ENCODE results near the gene NLRC4.
"Not testable (repeated sequence)": the region's sequence is repeated elsewhere in the genome, so short reads cannot be mapped to it uniquely, and the experiment has no call there.

NLRC4 gene, protein sequence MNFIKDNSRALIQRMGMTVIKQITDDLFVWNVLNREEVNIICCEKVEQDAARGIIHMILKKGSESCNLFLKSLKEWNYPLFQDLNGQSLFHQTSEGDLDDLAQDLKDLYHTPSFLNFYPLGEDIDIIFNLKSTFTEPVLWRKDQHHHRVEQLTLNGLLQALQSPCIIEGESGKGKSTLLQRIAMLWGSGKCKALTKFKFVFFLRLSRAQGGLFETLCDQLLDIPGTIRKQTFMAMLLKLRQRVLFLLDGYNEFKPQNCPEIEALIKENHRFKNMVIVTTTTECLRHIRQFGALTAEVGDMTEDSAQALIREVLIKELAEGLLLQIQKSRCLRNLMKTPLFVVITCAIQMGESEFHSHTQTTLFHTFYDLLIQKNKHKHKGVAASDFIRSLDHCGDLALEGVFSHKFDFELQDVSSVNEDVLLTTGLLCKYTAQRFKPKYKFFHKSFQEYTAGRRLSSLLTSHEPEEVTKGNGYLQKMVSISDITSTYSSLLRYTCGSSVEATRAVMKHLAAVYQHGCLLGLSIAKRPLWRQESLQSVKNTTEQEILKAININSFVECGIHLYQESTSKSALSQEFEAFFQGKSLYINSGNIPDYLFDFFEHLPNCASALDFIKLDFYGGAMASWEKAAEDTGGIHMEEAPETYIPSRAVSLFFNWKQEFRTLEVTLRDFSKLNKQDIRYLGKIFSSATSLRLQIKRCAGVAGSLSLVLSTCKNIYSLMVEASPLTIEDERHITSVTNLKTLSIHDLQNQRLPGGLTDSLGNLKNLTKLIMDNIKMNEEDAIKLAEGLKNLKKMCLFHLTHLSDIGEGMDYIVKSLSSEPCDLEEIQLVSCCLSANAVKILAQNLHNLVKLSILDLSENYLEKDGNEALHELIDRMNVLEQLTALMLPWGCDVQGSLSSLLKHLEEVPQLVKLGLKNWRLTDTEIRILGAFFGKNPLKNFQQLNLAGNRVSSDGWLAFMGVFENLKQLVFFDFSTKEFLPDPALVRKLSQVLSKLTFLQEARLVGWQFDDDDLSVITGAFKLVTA

DNA sequence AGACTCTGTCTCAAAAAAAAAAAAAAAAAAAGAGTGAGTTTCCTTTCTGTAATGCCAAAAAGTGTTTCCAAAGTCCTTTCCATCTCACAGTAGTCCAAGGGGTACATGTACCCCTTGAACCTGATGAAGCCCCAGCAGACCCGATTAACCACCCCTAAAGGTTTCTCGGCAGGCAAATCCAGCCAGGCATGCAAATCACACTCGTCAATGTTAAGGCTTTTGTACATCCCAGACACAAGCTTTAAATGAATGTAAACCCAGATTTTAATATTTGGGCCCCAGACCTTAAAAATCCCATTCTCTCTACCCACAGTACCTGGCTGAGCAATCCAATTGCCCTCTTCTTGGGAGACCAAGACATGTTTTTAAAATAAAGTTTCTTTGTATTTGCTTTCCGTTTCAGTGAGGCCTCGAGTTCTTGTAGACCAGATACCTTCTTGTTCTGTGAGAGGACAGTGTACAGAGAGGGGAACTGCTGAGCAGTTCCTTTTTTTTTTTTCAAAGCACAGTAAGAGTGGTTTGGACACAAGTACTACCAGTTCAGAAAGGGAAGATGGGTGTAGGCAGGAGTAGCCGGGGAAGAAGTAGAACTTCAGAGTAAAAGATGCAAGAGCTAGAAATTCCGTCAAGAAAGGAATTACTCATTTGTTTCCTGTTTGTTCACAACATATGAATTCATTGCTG, at the start of gene NLRC4:
NLRC4 (minus strand) TSS at position 465 of the 684 bp plus-strand sequence. CDS start 8,111 bp downstream, outside the sequence.
- in situ Hi-C loops (cut with MboI; ENCODE audit: low pct_unique_long_range_greater_than_20kb, low sequenced_read_pairs, unreplicated experiment) = no loop called here
- TF ChIP-seq, protein P1, sequence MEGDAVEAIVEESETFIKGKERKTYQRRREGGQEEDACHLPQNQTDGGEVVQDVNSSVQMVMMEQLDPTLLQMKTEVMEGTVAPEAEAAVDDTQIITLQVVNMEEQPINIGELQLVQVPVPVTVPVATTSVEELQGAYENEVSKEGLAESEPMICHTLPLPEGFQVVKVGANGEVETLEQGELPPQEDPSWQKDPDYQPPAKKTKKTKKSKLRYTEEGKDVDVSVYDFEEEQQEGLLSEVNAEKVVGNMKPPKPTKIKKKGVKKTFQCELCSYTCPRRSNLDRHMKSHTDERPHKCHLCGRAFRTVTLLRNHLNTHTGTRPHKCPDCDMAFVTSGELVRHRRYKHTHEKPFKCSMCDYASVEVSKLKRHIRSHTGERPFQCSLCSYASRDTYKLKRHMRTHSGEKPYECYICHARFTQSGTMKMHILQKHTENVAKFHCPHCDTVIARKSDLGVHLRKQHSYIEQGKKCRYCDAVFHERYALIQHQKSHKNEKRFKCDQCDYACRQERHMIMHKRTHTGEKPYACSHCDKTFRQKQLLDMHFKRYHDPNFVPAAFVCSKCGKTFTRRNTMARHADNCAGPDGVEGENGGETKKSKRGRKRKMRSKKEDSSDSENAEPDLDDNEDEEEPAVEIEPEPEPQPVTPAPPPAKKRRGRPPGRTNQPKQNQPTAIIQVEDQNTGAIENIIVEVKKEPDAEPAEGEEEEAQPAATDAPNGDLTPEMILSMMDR (IDR thresholded peaks at IDR 0.05; ENCODE audit: extremely low read depth, insufficient read depth, missing control alignments) = no peak
- peak; percentile 58 for DNase-seq (ENCODE audit: low spot score)

DNA sequence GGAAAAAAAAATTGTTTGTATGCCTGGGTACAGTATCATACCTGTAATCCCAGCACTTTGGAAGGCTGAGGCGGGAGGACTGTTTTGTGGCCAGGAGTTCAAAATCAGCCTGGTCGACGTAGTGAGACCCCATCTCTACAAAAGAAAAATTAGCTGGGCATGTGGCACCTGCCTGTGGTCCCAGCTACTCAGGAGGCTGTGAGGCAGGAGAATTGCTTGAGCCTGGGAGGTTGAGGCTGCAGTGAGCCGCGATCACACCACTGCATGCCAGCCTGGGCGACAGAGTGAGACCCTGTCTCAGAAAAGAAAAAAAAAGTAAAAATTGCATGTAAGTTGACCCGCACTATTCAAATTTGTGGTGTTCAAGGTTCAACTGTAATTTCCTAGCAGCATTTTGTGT, 45.9 kb upstream of the NLRC4 start:
- DNase-seq (ENCODE audit: low spot score) = no peak
- TF ChIP-seq, protein P1 (IDR thresholded peaks at IDR 0.05; ENCODE audit: extremely low read depth, insufficient read depth, missing control alignments) = no peak
- in situ Hi-C loops (cut with MboI; ENCODE audit: low pct_unique_long_range_greater_than_20kb, low sequenced_read_pairs, unreplicated experiment) = no loop called here

DNA sequence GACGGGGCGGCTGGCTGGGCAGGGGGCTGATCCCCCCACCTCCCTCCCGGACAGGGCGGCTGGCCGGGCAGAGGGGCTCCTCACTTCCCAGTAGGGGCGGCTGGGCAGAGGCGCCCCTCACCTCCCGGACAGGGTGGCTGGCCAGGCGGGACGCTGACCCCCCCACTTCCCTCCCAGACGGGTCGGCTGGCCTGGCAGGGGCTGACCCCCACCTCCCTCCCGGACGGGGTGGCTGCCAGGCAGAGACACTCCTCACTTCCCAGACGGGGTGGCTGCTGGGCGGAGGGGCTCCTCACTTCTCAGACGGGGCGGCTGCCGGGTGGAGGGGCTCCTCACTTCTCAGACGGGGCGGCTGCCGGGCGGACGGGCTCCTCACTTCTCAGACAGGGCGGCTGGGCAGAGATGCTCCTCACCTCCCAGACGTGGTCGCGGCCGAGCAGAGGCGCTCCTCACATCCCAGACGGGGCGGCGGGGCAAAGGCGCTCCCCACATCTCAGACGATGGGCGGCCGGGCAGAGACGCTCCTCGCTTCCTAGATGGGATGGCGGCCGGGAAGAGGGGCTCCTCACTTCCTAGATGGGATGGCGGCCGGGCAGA, 29.4 kb upstream of the NLRC4 start:
- DNase-seq (ENCODE audit: low spot score); in situ Hi-C loops (cut with MboI; ENCODE audit: low pct_unique_long_range_greater_than_20kb, low sequenced_read_pairs, unreplicated experiment): not testable (repeated sequence)

DNA sequence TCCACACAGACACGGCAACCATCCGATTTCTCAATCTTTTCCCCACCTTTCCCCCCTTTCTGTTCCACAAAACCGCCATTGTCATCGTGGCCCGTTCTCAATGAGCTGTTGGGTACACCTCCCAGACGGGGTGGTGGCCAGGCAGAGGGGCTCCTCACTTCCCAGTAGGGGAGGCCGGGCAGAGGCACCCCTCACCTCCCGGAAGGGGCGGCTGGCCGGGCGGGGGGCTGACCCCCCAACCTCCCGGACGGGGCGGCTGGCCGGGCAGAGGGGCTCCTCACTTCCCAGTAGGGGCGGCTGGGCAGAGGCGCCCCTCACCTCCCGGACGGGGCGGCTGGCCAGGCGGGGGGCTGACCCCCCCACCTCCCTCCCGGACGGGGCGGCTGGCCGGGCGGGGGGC, 28.8 kb upstream of the NLRC4 start:
- in situ Hi-C loops (cut with MboI; ENCODE audit: low pct_unique_long_range_greater_than_20kb, low sequenced_read_pairs, unreplicated experiment) = not testable (repeated sequence)

DNA sequence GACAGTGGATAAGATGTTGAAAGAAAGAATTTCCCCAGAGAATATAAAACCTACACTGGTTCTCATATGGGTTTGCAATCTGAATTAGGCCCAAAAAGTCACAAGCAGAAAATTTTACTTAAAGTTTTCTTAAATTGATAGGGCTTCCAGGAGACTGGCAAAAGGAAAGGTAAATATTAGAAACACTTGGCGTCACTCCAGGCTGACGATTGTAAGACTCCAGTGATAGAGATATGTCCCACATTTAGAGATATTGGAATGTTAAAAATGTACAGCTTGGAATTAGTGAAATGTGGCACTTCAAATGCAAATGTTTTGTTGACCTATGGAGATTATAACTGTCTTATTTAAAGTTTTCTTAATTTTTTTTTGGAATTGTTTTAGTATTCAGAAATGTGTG, 27.1 kb upstream of the NLRC4 start:
- no peak for DNase-seq (ENCODE audit: low spot score)
- TF ChIP-seq, protein P1 (IDR thresholded peaks at IDR 0.05; ENCODE audit: extremely low read depth, insufficient read depth, missing control alignments) = no peak
- in situ Hi-C loops (cut with MboI; ENCODE audit: low pct_unique_long_range_greater_than_20kb, low sequenced_read_pairs, unreplicated experiment) = no loop called here

More for the DNA sequence above, 28.8 kb upstream of the NLRC4 start:
- not testable (repeated sequence) for DNase-seq (ENCODE audit: low spot score)

DNA sequence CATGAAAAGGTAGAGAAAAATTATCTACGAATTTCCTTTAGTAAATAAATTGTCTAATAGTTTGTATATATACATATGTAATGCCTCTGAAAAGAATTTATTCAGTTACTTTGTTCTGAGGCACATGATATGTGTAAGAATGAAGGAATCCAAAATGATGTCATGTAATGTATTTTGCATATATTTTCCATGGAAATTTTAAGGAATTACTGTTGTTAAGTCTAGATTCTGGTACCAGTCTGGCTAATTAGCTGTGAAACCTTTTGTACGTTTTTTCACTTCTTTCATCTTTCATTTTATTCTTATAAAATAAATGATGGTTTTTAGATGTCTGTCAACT, 25.3 kb upstream of the NLRC4 start:
- in situ Hi-C loops (cut with MboI; ENCODE audit: low pct_unique_long_range_greater_than_20kb, low sequenced_read_pairs, unreplicated experiment) = no loop called here
- DNase-seq (ENCODE audit: low spot score) = no peak
- TF ChIP-seq, protein P1 (IDR thresholded peaks at IDR 0.05; ENCODE audit: extremely low read depth, insufficient read depth, missing control alignments) = no peak

Data from GM13977 (cell line).